NCI-H510A treated with DMSO at 0.1 percent for 48 hours (cell line): ENCODE results near the gene CDC7.

Experiments used
- DNase-seq: peaks from one replicate; lab custom pipeline; 2025; lab: John Stamatoyannopoulos, UW

Gene CDC7

GRCh38 chr1:91549041-91549735, 48.5 kb downstream of the CDC7 start:
- no peak for DNase-seq

GRCh38 chr1:91550961-91551360, 50.3 kb downstream of the CDC7 start:
- DNase-seq, result no peak

- DNase-seq, result no peak
These were observed 51.4 kb downstream of the CDC7 start for GRCh38 chr1:91552091-91552490.

- no peak for DNase-seq
These were observed 51.9 kb downstream of the CDC7 start for GRCh38 chr1:91552596-91552995.

- DNase-seq, result no peak
These were observed 52.5 kb downstream of the CDC7 start for GRCh38 chr1:91553177-91553591.

- no peak for DNase-seq
These were observed 54.6 kb downstream of the CDC7 start for GRCh38 chr1:91555074-91555730.

- DNase-seq, result no peak
These were observed 55.3 kb downstream of the CDC7 start for GRCh38 chr1:91555821-91556531.

- no peak for DNase-seq
These were observed 55.9 kb downstream of the CDC7 start for GRCh38 chr1:91556556-91556955.

- no peak for DNase-seq
These were observed 56.5 kb downstream of the CDC7 start for GRCh38 chr1:91557039-91557690.

GRCh38 chr1:91557826-91558225, 57.2 kb downstream of the CDC7 start:
- DNase-seq, result no peak

- DNase-seq, result no peak
These were observed 58.5 kb downstream of the CDC7 start for GRCh38 chr1:91559046-91559750.

GRCh38 chr1:91559838-91560565, 59.4 kb downstream of the CDC7 start:
- no peak for DNase-seq

- DNase-seq, result no peak
These were observed 64.4 kb downstream of the CDC7 start for GRCh38 chr1:91564888-91565701.

GRCh38 chr1:91567583-91567982, 66.9 kb downstream of the CDC7 start:
- DNase-seq, result no peak

GRCh38 chr1:91568261-91568660, 67.6 kb downstream of the CDC7 start:
- DNase-seq, result no peak

GRCh38 chr1:91569411-91570119, 68.9 kb downstream of the CDC7 start:
- DNase-seq, result peak; percentile 22

GRCh38 chr1:91570120-91570448, 69.4 kb downstream of the CDC7 start:
- no peak for DNase-seq

- DNase-seq, result no peak
These were observed 71.4 kb downstream of the CDC7 start for GRCh38 chr1:91572044-91572443.
